ENCODE measurements around the gene ATG3. TPM values are rescaled to one million over a fixed set of nuclear protein-coding genes. Genes with fewer than 3 reads are reported as not detected.

The ATG3 gene
- total and polyA plus RNA-seq, 2 donors (not counting 3 experiments of a cell fraction or from before 2014, with no cell fraction given): 36.0 to 62.4 TPM

DNA sequence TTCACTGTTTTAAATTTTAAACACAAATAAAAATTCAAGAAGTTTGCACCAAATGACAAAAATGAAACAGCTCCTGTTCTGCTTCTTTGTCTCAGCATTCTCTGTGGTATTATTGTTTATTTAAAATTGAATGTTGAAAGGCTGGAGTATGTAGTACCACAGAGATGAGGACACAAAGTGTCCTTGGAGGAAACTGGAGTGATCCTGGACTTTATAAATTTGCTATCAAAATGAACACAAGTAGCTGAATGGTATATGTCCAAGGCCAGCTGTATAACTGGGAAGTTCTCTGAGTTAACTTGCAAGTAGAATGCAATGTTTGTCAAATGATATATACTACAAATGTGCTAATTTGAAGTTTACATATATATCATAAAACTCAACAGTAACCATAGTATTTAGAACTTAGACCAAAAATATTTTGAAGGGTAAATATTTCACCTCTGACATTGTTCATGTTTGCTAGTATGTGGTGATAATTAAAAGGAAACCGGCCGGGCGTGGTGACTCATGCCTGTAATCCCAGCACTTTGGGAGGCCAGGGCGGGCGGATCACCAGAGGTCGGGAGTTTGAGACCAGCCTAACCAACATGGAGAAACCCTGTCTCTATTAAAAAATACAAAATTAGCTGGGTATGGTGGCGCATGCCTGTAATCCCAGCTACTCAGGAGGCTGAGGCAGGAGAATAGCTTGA, 74.8 kb downstream of the ATG3 start:
- no peaks in the 10 kb centered on the region for H3K4me1 ChIP-seq (ENCODE audit: control insufficient read depth, extremely low read depth, insufficient read depth, low read length)
- no peak overlapping the region for H3K27ac ChIP-seq (ENCODE audit: insufficient read depth, low read depth, low read length)
- dilution Hi-C loops (cut with MboI; ENCODE audit: extremely low pct_ligation_motif_present, low sequenced_read_pairs): no loop called here
- H3K36me3 ChIP-seq (ENCODE audit: control insufficient read depth in 2 of 2, extremely low read depth in 1 of 2, insufficient read depth in 2 of 2, low read length in 2 of 2): no peaks in the 10 kb centered on the region
- no peak overlapping the region for H3K4me2 ChIP-seq (ENCODE audit: insufficient read depth, low read length)
- TF ChIP-seq JUN (IDR thresholded peaks at IDR 0.05; ENCODE audit: borderline replicate concordance, insufficient read depth, insufficient read length, low read depth) (no peak), MYC (IDR thresholded peaks at IDR 0.05; ENCODE audit: low read depth, low read length) (no peak), POLR2A (IDR thresholded peaks at IDR 0.05; ENCODE audit: low read depth, low read length) (no peak), POLR2AphosphoS5 (IDR thresholded peaks at IDR 0.05; ENCODE audit: insufficient read depth, low read depth, low read length) (no peak), EZH2 (IDR thresholded peaks at IDR 0.05; ENCODE audit: borderline replicate concordance, low read depth, low read length, severe bottlenecking) (no peak), FOS (IDR thresholded peaks at IDR 0.05; ENCODE audit: borderline replicate concordance, insufficient read depth, low read length) (no peak), GATA2 (IDR thresholded peaks at IDR 0.05; ENCODE audit: insufficient read depth, insufficient read length, low read depth, low read length) (no peak)
- TF ChIP-seq, protein P1, sequence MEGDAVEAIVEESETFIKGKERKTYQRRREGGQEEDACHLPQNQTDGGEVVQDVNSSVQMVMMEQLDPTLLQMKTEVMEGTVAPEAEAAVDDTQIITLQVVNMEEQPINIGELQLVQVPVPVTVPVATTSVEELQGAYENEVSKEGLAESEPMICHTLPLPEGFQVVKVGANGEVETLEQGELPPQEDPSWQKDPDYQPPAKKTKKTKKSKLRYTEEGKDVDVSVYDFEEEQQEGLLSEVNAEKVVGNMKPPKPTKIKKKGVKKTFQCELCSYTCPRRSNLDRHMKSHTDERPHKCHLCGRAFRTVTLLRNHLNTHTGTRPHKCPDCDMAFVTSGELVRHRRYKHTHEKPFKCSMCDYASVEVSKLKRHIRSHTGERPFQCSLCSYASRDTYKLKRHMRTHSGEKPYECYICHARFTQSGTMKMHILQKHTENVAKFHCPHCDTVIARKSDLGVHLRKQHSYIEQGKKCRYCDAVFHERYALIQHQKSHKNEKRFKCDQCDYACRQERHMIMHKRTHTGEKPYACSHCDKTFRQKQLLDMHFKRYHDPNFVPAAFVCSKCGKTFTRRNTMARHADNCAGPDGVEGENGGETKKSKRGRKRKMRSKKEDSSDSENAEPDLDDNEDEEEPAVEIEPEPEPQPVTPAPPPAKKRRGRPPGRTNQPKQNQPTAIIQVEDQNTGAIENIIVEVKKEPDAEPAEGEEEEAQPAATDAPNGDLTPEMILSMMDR (IDR thresholded peaks at IDR 0.05; ENCODE audit: extremely low read depth in 1 of 2, insufficient read depth in 1 of 2, low read depth in 1 of 2, low read length in 2 of 2): no peak
- TF ChIP-seq, protein P2, sequence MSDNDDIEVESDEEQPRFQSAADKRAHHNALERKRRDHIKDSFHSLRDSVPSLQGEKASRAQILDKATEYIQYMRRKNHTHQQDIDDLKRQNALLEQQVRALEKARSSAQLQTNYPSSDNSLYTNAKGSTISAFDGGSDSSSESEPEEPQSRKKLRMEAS (IDR thresholded peaks at IDR 0.05; ENCODE audit: insufficient read depth, insufficient read length): no peak
- H3K4me3 ChIP-seq (replicated peaks in 1 of 3; ENCODE audit: insufficient read depth in 1 of 3, low read depth in 1 of 3, low read length in 3 of 3): no peak overlapping the region
- no peak overlapping the region for H3K9ac ChIP-seq (replicated peaks; ENCODE audit: extremely low read depth, insufficient read depth, low read length)
- H3K27me3 ChIP-seq (ENCODE audit: control insufficient read depth in 2 of 2, insufficient read depth in 2 of 2, low read length in 2 of 2): no peaks in the 10 kb centered on the region
- CTCF ChIA-PET: interaction anchor here (1.5 kb wide), 1 partner anchor 165 kb away, joined by 3 read pairs; no protein-coding TSS in a partner anchor
- POLR2A ChIA-PET: no interaction called here
- no peaks in the 10 kb centered on the region for H3K9me1 ChIP-seq (replicated peaks; ENCODE audit: control insufficient read depth, extremely low read depth, insufficient read depth, low read length)
- H3K79me2 ChIP-seq (ENCODE audit: control insufficient read depth, insufficient read depth, low read length): no peaks in the 10 kb centered on the region
- no TSS peak for BruUV-seq (replicated peaks)
- no peaks in the 10 kb centered on the region for H4K20me1 ChIP-seq (replicated peaks; ENCODE audit: control insufficient read depth, extremely low read depth, insufficient read depth, low read length)
- no peak overlapping the region for H2AFZ ChIP-seq (ENCODE audit: low read depth, low read length)
- no peaks in the 10 kb centered on the region for H3K9me3 ChIP-seq (replicated peaks; ENCODE audit: control insufficient read depth, insufficient read depth, low read length)
- intact Hi-C loops (cut with micrococcal nuclease): no loop called here
- FAIRE-seq (no peak), DNase-seq (ENCODE audit: low read depth, low spot score) (peak; percentile 22)

Measured in endothelial cell of umbilical vein (primary cell).